GM18873 (cell line): ENCODE measurements around the gene SDHB.

ENCODE experiments used
- ATAC-seq: cut with Tn5 transposase; IDR thresholded peaks from one replicate; pipeline ENCODE4 v1.9.1; 2021; ENCODE audit warnings: mild to moderate bottlenecking, moderate library complexity, moderate number of reproducible peaks; ENCODE audit not compliant: unreplicated experiment, low FRiP score

The SDHB gene

GRCh38 chr1:17016317-17016661 is 37.5 kb downstream of the SDHB start:
- ATAC-seq = no peak

- no peak for ATAC-seq
These were observed 38.9 kb downstream of the SDHB start for GRCh38 chr1:17014671-17015567.

DNA sequence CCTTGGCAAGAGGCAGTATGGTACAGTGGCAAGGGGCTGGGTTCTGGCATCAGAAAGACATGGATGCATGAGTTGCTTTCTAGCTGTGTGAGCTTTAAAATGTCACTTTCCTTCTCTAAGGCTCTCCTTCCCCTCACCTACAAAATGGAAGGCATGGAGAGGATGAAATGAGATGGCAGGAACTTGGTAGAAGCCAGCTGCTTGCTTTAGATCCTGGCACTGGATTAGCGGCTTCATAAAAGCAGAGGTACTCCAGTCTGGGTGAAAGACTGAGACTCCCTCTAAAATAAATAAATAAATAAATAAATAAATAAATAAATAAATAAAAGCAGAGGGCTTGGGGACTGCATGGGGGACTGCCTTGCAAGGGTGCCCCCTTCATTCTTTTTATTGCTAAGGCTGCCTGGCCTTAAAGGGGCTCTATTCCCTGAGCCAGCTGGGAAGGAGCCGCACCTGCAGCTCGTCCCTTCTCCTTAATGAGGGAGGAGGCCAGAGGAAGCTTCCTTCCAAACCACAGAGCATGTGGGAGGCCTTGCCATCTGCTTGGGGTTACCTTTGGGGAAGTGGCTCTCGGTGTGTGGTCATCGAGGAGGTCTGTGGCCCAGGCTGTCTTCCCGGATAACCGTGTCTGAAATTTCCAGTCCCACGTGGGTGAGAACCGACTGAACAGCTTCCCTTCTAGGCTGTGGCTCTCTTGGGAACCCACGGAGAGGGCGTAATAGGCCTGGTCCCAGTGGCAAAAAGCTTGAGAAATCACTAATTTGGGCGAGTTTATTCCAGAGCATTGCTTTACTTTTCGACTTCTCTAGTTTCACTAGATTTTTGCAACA is 40.1 kb downstream of the SDHB start:
- ATAC-seq = no peak

DNA sequence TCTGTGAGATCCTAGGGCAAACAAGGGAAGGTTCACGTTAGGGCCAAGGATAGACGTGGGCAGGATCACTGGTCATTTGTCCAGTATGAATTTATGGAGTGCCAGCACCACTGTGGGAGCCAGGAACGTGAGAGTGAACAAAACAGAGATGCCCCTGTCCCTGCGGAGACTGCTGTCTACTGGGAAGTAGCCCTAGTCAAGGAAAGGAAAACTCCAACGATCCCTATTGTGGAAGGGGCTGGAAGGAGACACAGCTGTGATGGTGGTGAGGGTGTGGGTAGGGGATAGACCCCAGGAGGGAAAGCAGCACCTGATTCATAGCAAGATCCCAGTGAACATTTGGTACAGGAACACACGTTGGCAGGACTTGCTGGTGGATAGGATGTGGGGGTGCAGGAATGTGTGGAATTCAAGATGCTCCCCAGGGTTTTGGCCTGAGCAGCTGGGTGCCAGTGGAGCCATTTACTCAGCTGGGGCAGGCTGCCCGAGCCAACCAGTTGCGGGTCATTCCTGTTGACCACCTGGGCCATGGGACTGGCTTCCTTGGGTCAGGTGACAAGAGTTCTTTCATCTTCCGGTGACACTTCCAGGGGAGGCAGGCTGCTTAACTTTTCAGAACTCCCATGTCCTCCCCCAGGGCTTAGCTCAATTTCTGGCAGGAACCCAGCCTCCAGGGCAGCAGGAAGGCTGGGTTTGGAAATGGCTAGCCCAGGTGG is 40.9 kb downstream of the SDHB start:
- no peak for ATAC-seq

- ATAC-seq = peak; percentile 53
These were observed 42.2 kb downstream of the SDHB start, which contains the start of gene ATP13A2 for GRCh38 chr1:17011439-17012307. Gene ATP13A2, minus strand, starts transcription at chr1:17011928. Its CDS starts 190 bp downstream, at chr1:17011738.

GRCh38 chr1:17011092-17011438 is 42.8 kb downstream of the SDHB start:
- ATAC-seq = no peak

DNA sequence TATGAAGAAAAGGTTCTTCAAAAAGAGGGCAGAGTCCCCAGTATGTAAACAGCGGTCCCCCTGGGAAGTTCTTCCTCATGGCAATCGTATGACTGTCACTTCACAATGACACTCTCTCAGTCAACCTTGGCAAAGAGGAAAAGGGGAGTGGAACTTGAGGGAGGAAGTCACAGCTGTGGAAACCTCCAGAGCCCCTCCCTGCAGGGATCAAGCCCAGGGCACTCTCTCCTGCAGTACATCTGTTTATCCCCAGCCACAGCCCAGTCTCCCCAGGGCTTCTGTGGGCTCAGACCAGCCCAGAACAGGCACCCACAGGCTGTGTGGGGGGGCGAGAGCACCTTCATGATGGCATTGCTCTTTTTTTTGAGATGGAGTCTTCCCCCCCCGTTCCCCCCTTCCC is 44.1 kb downstream of the SDHB start:
- no peak for ATAC-seq

- ATAC-seq = no peak
These were observed 45.5 kb downstream of the SDHB start for GRCh38 chr1:17008208-17008855.

- no peak for ATAC-seq
These were observed 46.7 kb downstream of the SDHB start for GRCh38 chr1:17007121-17007520.

DNA sequence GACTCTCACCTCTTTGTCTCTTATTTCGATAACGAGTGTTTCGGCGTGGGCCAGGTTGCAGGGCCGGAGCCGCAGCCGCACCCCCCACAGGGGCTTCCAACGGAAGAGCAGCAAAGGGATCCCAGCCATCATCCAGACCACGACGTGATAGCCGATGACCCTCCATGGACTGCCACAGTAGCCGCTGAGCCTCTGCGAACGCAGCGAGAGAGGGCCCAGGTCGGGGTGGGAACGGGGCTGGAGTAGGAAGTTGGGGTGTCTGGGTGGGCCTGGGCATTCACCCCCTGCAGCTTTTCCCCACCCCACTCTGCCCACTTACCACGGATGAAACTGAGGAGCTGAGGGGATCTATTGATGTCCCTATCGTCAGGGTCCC is 48.5 kb downstream of the SDHB start:
- ATAC-seq = no peak

DNA sequence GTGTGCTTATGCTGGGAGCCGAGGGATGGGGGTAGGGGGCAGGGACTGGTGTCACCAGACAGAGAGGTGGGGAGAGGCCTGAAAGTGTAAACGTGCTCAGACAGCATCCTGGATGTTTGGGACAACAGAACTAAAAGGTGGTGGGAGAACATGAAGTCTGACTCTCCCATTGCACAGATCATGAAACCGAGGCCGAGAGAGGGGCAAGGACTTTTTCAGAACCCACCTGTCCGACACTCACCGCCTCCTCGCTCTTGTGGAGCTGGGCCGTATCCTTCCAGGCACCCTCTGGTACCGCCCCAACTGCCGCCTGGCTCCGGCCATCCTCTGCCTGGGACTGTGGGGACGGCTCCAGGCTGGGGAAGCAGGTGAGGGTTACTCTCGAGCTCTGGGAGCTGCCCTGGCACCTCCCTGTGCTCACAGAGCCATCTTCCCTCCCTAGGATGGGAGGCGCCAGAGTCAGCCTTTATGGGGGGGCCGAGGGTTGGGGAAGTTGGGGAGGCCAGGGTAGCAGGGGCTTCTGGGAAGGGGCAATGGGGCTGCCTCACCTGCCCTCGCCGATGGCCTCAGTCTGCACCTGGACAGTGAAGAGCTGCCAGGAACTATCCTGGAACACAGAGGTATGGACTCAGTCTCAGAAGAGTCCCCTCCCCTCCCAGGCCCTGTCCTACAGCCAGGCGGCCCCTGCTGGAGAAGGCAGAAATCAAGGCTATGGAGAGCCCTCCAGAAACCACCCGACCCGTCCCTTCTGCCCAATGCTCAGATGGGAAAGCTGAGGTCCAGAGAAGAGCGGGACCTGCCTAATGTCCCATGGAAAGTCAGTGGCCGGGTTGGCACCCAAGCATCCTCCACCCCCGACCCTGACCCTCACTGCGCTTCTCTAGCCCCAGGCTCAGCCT is 49.1 kb downstream of the SDHB start:
- ATAC-seq = no peak

GRCh38 chr1:17002524-17002902 is 51.3 kb downstream of the SDHB start:
- ATAC-seq = no peak

- ATAC-seq = no peak
These were observed 51.9 kb downstream of the SDHB start for GRCh38 chr1:17001760-17002523.

GRCh38 chr1:16999863-17000262 is 54.0 kb downstream of the SDHB start:
- ATAC-seq = no peak

DNA sequence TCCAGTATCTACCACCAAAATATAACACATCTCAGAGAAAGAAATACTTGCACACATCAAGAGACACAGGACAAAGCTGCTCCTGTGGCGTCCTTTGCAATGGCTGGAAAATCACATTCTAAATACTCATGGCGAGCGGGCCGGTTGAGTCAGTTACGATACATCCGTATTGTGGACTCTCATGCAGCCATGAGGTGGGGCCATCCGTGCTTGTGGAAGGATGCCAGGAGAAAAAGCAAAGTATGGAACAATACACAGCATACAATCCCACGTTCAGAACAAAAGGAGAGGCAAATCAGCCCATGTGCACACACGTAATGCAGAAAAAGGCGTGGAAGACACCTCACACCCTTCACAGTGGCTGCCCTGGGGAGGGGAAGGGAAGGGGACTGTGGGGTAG is 55.2 kb downstream of the SDHB start:
- no peak for ATAC-seq

GRCh38 chr1:16996845-16997244 is 57.0 kb downstream of the SDHB start:
- ATAC-seq = no peak

DNA sequence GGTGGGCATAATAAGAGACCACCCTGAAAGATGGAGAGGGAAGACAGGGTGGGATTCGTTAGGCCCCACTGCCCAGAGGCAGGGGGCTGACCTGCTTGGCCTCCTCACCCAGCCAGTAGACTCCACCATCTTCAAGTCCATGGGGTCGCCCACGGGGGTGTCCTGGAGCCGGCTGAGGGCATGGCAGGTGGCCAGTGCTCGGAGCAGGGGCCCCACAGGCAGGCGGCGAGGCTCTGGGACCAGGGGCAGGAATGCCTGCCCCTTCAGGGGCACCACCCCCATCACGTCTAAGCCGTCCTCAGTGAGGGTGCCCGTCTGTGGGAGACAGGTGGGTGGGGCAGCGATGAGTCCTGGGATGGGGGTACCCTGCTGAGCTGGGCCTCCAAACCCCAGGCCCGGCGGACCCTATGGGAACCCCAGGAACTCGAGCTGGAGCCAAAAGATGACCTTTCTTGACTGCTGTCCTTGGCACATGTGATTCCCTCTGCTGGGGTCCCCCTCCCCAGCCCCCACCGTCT is 60.3 kb downstream of the SDHB start:
- ATAC-seq = no peak

GRCh38 chr1:16992675-16993074 is 61.2 kb downstream of the SDHB start:
- ATAC-seq = no peak
